RPMI7951 (cell line): ENCODE measurements around the gene PCNX2. TPM values are rescaled to one million over a fixed set of nuclear protein-coding genes. Genes with fewer than 3 reads are reported as not detected.
"Not testable (repeated sequence)": the region's sequence is repeated elsewhere in the genome, so short reads cannot be mapped to it uniquely, and the experiment has no call there.

ENCODE experiments used
- DNase-seq: peaks from one replicate; pipeline ENCODE4 v3.0.0-alpha.2; 2012; ENCODE audit warnings: low read depth
- total RNA-seq: library from RNA; depleted of rRNA; stranded (reverse); fragments of >200 nt; shearing (Covaris generic); gene quantifications from 2 replicates; pipeline ENCODE4 v1.2.3, GENCODE V29; 2014

PCNX2 gene
- total RNA-seq, 1 experiment from 2014 or later, result 6.0 TPM

GRCh38 chr1:233107716-233108130 lies 187.8 kb downstream of the PCNX2 start:
- DNase-seq, result not testable (repeated sequence)

GRCh38 chr1:233107130-233107660 lies 188.3 kb downstream of the PCNX2 start:
- no peak for DNase-seq

GRCh38 chr1:233105225-233105624 lies 190.3 kb downstream of the PCNX2 start:
- DNase-seq, result no peak

GRCh38 chr1:233102341-233102740 lies 193.2 kb downstream of the PCNX2 start:
- no peak for DNase-seq

GRCh38 chr1:233097959-233098580 lies 197.5 kb downstream of the PCNX2 start:
- no peak for DNase-seq

GRCh38 chr1:233097546-233097945 lies 198.0 kb downstream of the PCNX2 start:
- no peak for DNase-seq

GRCh38 chr1:233094691-233095090 lies 200.8 kb downstream of the PCNX2 start:
- DNase-seq, result no peak

- no peak for DNase-seq
Measured at GRCh38 chr1:233094269-233094668, 201.3 kb downstream of the PCNX2 start.

- no peak for DNase-seq
Measured at GRCh38 chr1:233090746-233091494, 204.6 kb downstream of the PCNX2 start.

- no peak for DNase-seq
Measured at GRCh38 chr1:233089251-233089650, 206.3 kb downstream of the PCNX2 start.

- no peak for DNase-seq
Measured at GRCh38 chr1:233088613-233089012, 206.9 kb downstream of the PCNX2 start.

GRCh38 chr1:233086961-233087881 lies 208.3 kb downstream of the PCNX2 start:
- no peak for DNase-seq

- DNase-seq, result peak; percentile 74
Measured at GRCh38 chr1:233085566-233085965, 210.0 kb downstream of the PCNX2 start.

- no peak for DNase-seq
Measured at GRCh38 chr1:233082778-233083550, 212.6 kb downstream of the PCNX2 start.

- DNase-seq, result peak; percentile 99
Measured at GRCh38 chr1:233081735-233082134, 213.8 kb downstream of the PCNX2 start.

- not testable (repeated sequence) for DNase-seq
Measured at GRCh38 chr1:233080827-233081226, 214.7 kb downstream of the PCNX2 start.

- DNase-seq, result no peak
Measured at GRCh38 chr1:233080286-233080685, 215.2 kb downstream of the PCNX2 start.

GRCh38 chr1:233079574-233079973 lies 216.0 kb downstream of the PCNX2 start:
- no peak for DNase-seq

GRCh38 chr1:233078396-233078795 lies 217.1 kb downstream of the PCNX2 start:
- no peak for DNase-seq

GRCh38 chr1:233075915-233076295 lies 219.6 kb downstream of the PCNX2 start:
- DNase-seq, result no peak

GRCh38 chr1:233066087-233066486 lies 229.4 kb downstream of the PCNX2 start:
- no peak for DNase-seq
